ENCODE measurements around the gene POC1B.
A peak's percentile ranks its signal among the peaks of the same experiment; 100 is the strongest.

Gene POC1B

GRCh38 chr12:89479982-89480381 lies 45.9 kb downstream of the POC1B start:
- H3K36me3 Mint-ChIP-seq (ENCODE audit: insufficient read depth) = peaks cover 1% of the 10 kb centered on the region
- ATAC-seq (replicated peaks; ENCODE audit: extremely low read depth, poor library complexity, severe bottlenecking) (no peak), DNase-seq (ENCODE audit: low spot score in 2 of 2) (no peak)
- H3K27ac Mint-ChIP-seq (ENCODE audit: low read depth) = no peak overlapping the region
- H3K4me3 Mint-ChIP-seq = no peak overlapping the region
- H3K4me1 Mint-ChIP-seq = peaks cover 25% of the 10 kb centered on the region
- H3K27me3 Mint-ChIP-seq = no peaks in the 10 kb centered on the region
- no peaks in the 10 kb centered on the region for H3K9me3 Mint-ChIP-seq

GRCh38 chr12:89477633-89478279 lies 48.1 kb downstream of the POC1B start:
- no peaks in the 10 kb centered on the region for H3K27me3 Mint-ChIP-seq
- H3K4me3 Mint-ChIP-seq = peak overlapping the region; percentile 37
- no peak for DNase-seq (ENCODE audit: low spot score in 2 of 2)
- peak overlapping the region; percentile 68 for H3K27ac Mint-ChIP-seq (ENCODE audit: low read depth)
- no peak for ATAC-seq (replicated peaks; ENCODE audit: extremely low read depth, poor library complexity, severe bottlenecking)
- H3K4me1 Mint-ChIP-seq = peaks cover 19% of the 10 kb centered on the region
- peaks cover 1% of the 10 kb centered on the region for H3K36me3 Mint-ChIP-seq (ENCODE audit: insufficient read depth)
- no peaks in the 10 kb centered on the region for H3K9me3 Mint-ChIP-seq

GRCh38 chr12:89476904-89477595 lies 48.8 kb downstream of the POC1B start:
- H3K4me3 Mint-ChIP-seq = no peak overlapping the region
- no peak overlapping the region for H3K27ac Mint-ChIP-seq (ENCODE audit: low read depth)
- H3K36me3 Mint-ChIP-seq (ENCODE audit: insufficient read depth) = peaks cover 1% of the 10 kb centered on the region
- H3K27me3 Mint-ChIP-seq = no peaks in the 10 kb centered on the region
- no peak for ATAC-seq (replicated peaks; ENCODE audit: extremely low read depth, poor library complexity, severe bottlenecking)
- peaks cover 19% of the 10 kb centered on the region for H3K4me1 Mint-ChIP-seq
- DNase-seq (ENCODE audit: low spot score in 2 of 2) = no peak
- H3K9me3 Mint-ChIP-seq = no peaks in the 10 kb centered on the region

- no peak overlapping the region for H3K4me3 Mint-ChIP-seq
- peaks cover 21% of the 10 kb centered on the region for H3K4me1 Mint-ChIP-seq
- no peaks in the 10 kb centered on the region for H3K27me3 Mint-ChIP-seq
- peaks cover 1% of the 10 kb centered on the region for H3K36me3 Mint-ChIP-seq (ENCODE audit: insufficient read depth)
- H3K27ac Mint-ChIP-seq (ENCODE audit: low read depth) = no peak overlapping the region
- ATAC-seq (replicated peaks; ENCODE audit: extremely low read depth, poor library complexity, severe bottlenecking) (no peak), DNase-seq (ENCODE audit: low spot score in 2 of 2) (no peak)
- H3K9me3 Mint-ChIP-seq = no peaks in the 10 kb centered on the region
Measured at GRCh38 chr12:89476232-89476631, 49.6 kb downstream of the POC1B start.

GRCh38 chr12:89475203-89475990 lies 50.5 kb downstream of the POC1B start:
- H3K4me3 Mint-ChIP-seq = no peak overlapping the region
- no peaks in the 10 kb centered on the region for H3K9me3 Mint-ChIP-seq
- DNase-seq (ENCODE audit: low spot score in 2 of 2) (no peak), ATAC-seq (replicated peaks; ENCODE audit: extremely low read depth, poor library complexity, severe bottlenecking) (no peak)
- peak overlapping the region; percentile 7 for H3K27ac Mint-ChIP-seq (ENCODE audit: low read depth)
- H3K27me3 Mint-ChIP-seq = no peaks in the 10 kb centered on the region
- peaks cover 29% of the 10 kb centered on the region for H3K4me1 Mint-ChIP-seq
- peaks cover 1% of the 10 kb centered on the region for H3K36me3 Mint-ChIP-seq (ENCODE audit: insufficient read depth)

- peaks cover 37% of the 10 kb centered on the region for H3K4me1 Mint-ChIP-seq
Measured at GRCh38 chr12:89474615-89475014, 51.2 kb downstream of the POC1B start.

GRCh38 chr12:89472508-89472907 lies 53.3 kb downstream of the POC1B start:
- Mint-ChIP-seq H3K9me3 (no peaks in the 10 kb centered on the region), H3K36me3 (ENCODE audit: insufficient read depth) (peaks cover 2% of the 10 kb centered on the region), H3K4me1 (peaks cover 49% of the 10 kb centered on the region), H3K27ac (ENCODE audit: low read depth) (no peak overlapping the region), H3K4me3 (no peak overlapping the region), H3K27me3 (no peaks in the 10 kb centered on the region)
- DNase-seq (ENCODE audit: low spot score in 2 of 2) = no peak
- no peak for ATAC-seq (replicated peaks; ENCODE audit: extremely low read depth, poor library complexity, severe bottlenecking)

More at GRCh38 chr12:89474615-89475014, 51.2 kb downstream of the POC1B start:
- no peak overlapping the region for H3K4me3 Mint-ChIP-seq
- ATAC-seq (replicated peaks; ENCODE audit: extremely low read depth, poor library complexity, severe bottlenecking) (no peak), DNase-seq (ENCODE audit: low spot score in 2 of 2) (no peak)
- no peaks in the 10 kb centered on the region for H3K9me3 Mint-ChIP-seq
- H3K27me3 Mint-ChIP-seq = no peaks in the 10 kb centered on the region
- peak overlapping the region; percentile 7 for H3K27ac Mint-ChIP-seq (ENCODE audit: low read depth)
- H3K36me3 Mint-ChIP-seq (ENCODE audit: insufficient read depth) = no peaks in the 10 kb centered on the region

- H3K27ac Mint-ChIP-seq (ENCODE audit: low read depth) = peak overlapping the region; percentile 44
Measured at GRCh38 chr12:89470741-89471509, 54.9 kb downstream of the POC1B start.

GRCh38 chr12:89469361-89469760 lies 56.5 kb downstream of the POC1B start:
- DNase-seq (ENCODE audit: low spot score in 2 of 2) (no peak), ATAC-seq (replicated peaks; ENCODE audit: extremely low read depth, poor library complexity, severe bottlenecking) (peak; percentile 71)
- Mint-ChIP-seq H3K27me3 (no peaks in the 10 kb centered on the region), H3K9me3 (no peaks in the 10 kb centered on the region), H3K27ac (ENCODE audit: low read depth) (peak overlapping the region; percentile 77), H3K36me3 (ENCODE audit: insufficient read depth) (peaks cover 2% of the 10 kb centered on the region), H3K4me1 (peaks cover 56% of the 10 kb centered on the region), H3K4me3 (peak overlapping the region; percentile 54)

More at GRCh38 chr12:89470741-89471509, 54.9 kb downstream of the POC1B start:
- DNase-seq (ENCODE audit: low spot score in 2 of 2) (no peak), ATAC-seq (replicated peaks; ENCODE audit: extremely low read depth, poor library complexity, severe bottlenecking) (no peak)
- Mint-ChIP-seq H3K4me3 (no peak overlapping the region), H3K27me3 (no peaks in the 10 kb centered on the region), H3K36me3 (ENCODE audit: insufficient read depth) (peaks cover 2% of the 10 kb centered on the region), H3K4me1 (peaks cover 58% of the 10 kb centered on the region), H3K9me3 (no peaks in the 10 kb centered on the region)

GRCh38 chr12:89468648-89469326 lies 57.1 kb downstream of the POC1B start:
- peak overlapping the region; percentile 77 for H3K27ac Mint-ChIP-seq (ENCODE audit: low read depth)
- no peaks in the 10 kb centered on the region for H3K27me3 Mint-ChIP-seq
- DNase-seq (ENCODE audit: low spot score in 2 of 2) (no peak), ATAC-seq (replicated peaks; ENCODE audit: extremely low read depth, poor library complexity, severe bottlenecking) (peak; percentile 94)
- H3K9me3 Mint-ChIP-seq = no peaks in the 10 kb centered on the region
- peaks cover 2% of the 10 kb centered on the region for H3K36me3 Mint-ChIP-seq (ENCODE audit: insufficient read depth)
- peak overlapping the region; percentile 54 for H3K4me3 Mint-ChIP-seq
- H3K4me1 Mint-ChIP-seq = peaks cover 56% of the 10 kb centered on the region

GRCh38 chr12:89468017-89468416 lies 57.8 kb downstream of the POC1B start:
- peak overlapping the region; percentile 77 for H3K27ac Mint-ChIP-seq (ENCODE audit: low read depth)
- peaks cover 5% of the 10 kb centered on the region for H3K36me3 Mint-ChIP-seq (ENCODE audit: insufficient read depth)
- no peaks in the 10 kb centered on the region for H3K9me3 Mint-ChIP-seq
- peaks cover 56% of the 10 kb centered on the region for H3K4me1 Mint-ChIP-seq
- H3K4me3 Mint-ChIP-seq = peak overlapping the region; percentile 54
- ATAC-seq (replicated peaks; ENCODE audit: extremely low read depth, poor library complexity, severe bottlenecking) = no peak
- DNase-seq (ENCODE audit: low spot score in 2 of 2) = no peak
- H3K27me3 Mint-ChIP-seq = no peaks in the 10 kb centered on the region
